T-cell (primary cell): Measurements from ENCODE around the gene PALD1. TPM values are rescaled to one million over a fixed set of nuclear protein-coding genes. Genes with fewer than 3 reads are reported as not detected.
A peak's percentile ranks its signal among the peaks of the same experiment; 100 is the strongest.

Experiments used
- ATAC-seq, 4 experiments: fragments of 200-7000 bp in 3 of 4; fragments of 150-1000 bp in 1 of 4; cut with Tn5 transposase; replicated peaks in 1 of 4; 1 replicate in 3 of 4; 2 replicates in 1 of 4; pipeline ENCODE4 v1.10.0; 2021; ENCODE audit warnings: moderate library complexity in 3 of 4, mild to moderate bottlenecking in 2 of 4, moderate number of reproducible peaks in 1 of 4
- CTCF ChIA-PET, 2 donors: fragments of 300-600 bp; sonication (Branson Sonifier 250); formaldehyde crosslinking; loops; one replicate each; lab custom pipeline; 2022; ENCODE audit warnings: antibody characterized with exemption in 2 of 2; lab: Charles Lee
- POLR2A ChIA-PET, 2 donors: fragments of 300-600 bp; sonication (Branson Sonifier 250); formaldehyde crosslinking; loops; one replicate each; lab custom pipeline; 2022; ENCODE audit warnings: antibody characterized with exemption in 2 of 2; lab: Charles Lee
- DNase-seq, 35 experiments: peaks; one replicate each; pipeline versions ENCODE4 v3.0.0 to v3.0.0-alpha.2; 2013 to 2023
- H3K27ac ChIP-seq: one replicate; pipeline ENCODE4 v1.5.1; 2013; ENCODE audit warnings: low read length
- H3K27me3 ChIP-seq, 2 experiments: replicated peaks in 1 of 2; 1 replicate in 1 of 2; 2 replicates in 1 of 2; pipeline versions ENCODE4 v1.6.1 to v1.7.0; 2013; ENCODE audit warnings: low read length in 1 of 2, mixed read lengths in 1 of 2; ENCODE audit not compliant: control insufficient read depth in 2 of 2, insufficient read depth in 2 of 2; ENCODE audit errors: extremely low read depth in 1 of 2
- H3K36me3 ChIP-seq, 2 donors: 1 replicate in 1 of 2; 2 replicates in 1 of 2; pipeline versions ENCODE4 v1.6.1 to v1.7.0; 2013; ENCODE audit warnings: low read length in 1 of 2; ENCODE audit not compliant: control insufficient read depth in 2 of 2, insufficient read depth in 1 of 2; ENCODE audit errors: extremely low read depth in 1 of 2
- H3K4me1 ChIP-seq, 2 experiments: 1 replicate in 1 of 2; 2 replicates in 1 of 2; pipeline versions ENCODE4 v1.6.1 to v1.7.0; 2013; ENCODE audit warnings: low read length in 2 of 2, mixed read lengths in 1 of 2; ENCODE audit not compliant: insufficient read depth in 2 of 2, control insufficient read depth in 1 of 2; ENCODE audit errors: extremely low read depth in 1 of 2
- H3K4me3 ChIP-seq, 2 donors: 1 replicate in 1 of 2; 2 replicates in 1 of 2; pipeline versions ENCODE4 v1.5.1 to v1.7.0; 2013; ENCODE audit warnings: mild to moderate bottlenecking in 2 of 2, low read length in 1 of 2, moderate library complexity in 1 of 2; ENCODE audit not compliant: control insufficient read depth in 1 of 2; ENCODE audit errors: extremely low read depth in 1 of 2
- H3K9me3 ChIP-seq: 2 replicates; pipeline ENCODE4 v1.7.0; 2013
- H3K27ac Mint-ChIP-seq, 2 donors: one replicate each; pipeline ENCODE4 v1.8.0; 2020 to 2021; ENCODE audit warnings: mild to moderate bottlenecking in 2 of 2, mixed read lengths in 2 of 2
- H3K27me3 Mint-ChIP-seq, 2 donors: one replicate each; pipeline ENCODE4 v1.8.0; 2021 to 2022; ENCODE audit warnings: mixed read lengths in 2 of 2
- H3K36me3 Mint-ChIP-seq: one replicate; pipeline ENCODE4 v1.8.0; 2021; ENCODE audit warnings: mixed read lengths
- H3K4me1 Mint-ChIP-seq, 3 donors: one replicate each; pipeline ENCODE4 v1.8.0; 2020 to 2022; ENCODE audit warnings: mixed read lengths in 3 of 3, mild to moderate bottlenecking in 1 of 3
- H3K4me3 Mint-ChIP-seq, 3 donors: one replicate each; pipeline ENCODE4 v1.8.0; 2020 to 2022; ENCODE audit warnings: mild to moderate bottlenecking in 3 of 3, mixed read lengths in 3 of 3, moderate library complexity in 3 of 3
- H3K9me3 Mint-ChIP-seq, 3 donors: one replicate each; pipeline ENCODE4 v1.8.0; 2020 to 2022; ENCODE audit warnings: mixed read lengths in 3 of 3
- WGBS: methylation state at CpG from one replicate; pipeline ENCODE4 v1.1.5; 2013; ENCODE audit warnings: missing lambda C conversion rate; ENCODE audit not compliant: insufficient coverage; 5-methylcytosine and 5-hydroxymethylcytosine counted together
- total RNA-seq, 35 experiments: library from RNA in 6 of 35; stranded (reverse) in 6 of 35; fragments of 120-200 nt in 1 of 35; gene quantifications; one replicate each; pipeline versions ENCODE4 v1.2.1 to v1.2.4 and lab custom pipeline; 2013 to 2026

Gene PALD1
- total RNA-seq, 5 donors from 2014 or later (not counting 1 experiment from before 2014, with no cell fraction given): 0.10 to 0.38 (median 0.13) TPM

DNA sequence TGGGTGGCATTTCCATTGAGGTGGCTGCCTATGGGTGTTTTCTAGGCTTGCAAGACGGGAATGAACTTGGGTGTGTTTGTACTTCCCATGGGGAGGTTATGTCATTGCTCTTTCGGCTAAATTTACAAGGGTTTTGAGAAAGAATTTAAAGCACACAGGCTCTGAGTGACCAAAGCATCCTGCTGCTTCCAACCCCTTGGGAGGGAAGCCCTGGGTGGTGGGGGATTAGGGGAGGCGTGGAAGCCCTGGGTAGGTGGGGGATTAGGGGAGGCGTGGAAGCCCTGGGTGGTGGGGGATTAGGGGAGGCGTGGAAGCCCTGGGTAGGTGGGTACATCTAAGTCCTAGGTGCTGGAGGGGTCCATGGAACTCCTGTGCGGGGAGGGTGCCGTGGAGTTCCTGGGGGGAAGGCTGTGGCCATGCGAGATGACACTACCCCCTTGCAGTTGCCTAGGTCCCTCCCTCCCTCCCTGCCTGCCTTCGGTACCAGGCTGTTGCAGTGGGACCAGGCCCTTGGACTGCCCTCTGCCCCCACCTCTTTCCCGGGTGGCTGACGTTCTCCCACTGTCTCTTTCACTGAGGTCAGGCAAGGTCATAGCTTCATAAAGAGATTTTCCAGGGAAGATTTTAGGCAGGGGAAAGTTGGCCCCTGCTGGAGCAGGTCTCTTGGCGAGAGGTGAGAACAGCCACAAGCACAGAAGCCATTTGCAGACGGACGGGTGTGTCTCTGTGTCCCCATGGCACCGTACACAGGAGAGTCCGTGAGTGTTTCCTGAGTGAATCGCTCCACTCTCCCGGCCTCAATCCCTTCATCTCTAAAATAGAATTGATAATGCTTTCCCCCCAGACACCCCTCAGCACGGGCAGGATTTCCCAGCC lies 104.5 kb downstream of the PALD1 start:
- peaks cover 6 to 19% of the 10 kb centered on the region in 2 experiments for H3K4me1 ChIP-seq
- no peaks in the 10 kb centered on the region for H3K36me3 ChIP-seq
- no peaks in the 10 kb centered on the region for H3K9me3 ChIP-seq
- Mint-ChIP-seq H3K4me1 (peaks cover 21 to 26% (median 23%) of the 10 kb centered on the region in 3 donors), H3K9me3 (no peaks in the 10 kb centered on the region), H3K27ac (no peak overlapping the region), H3K36me3 (no peaks in the 10 kb centered on the region), H3K27me3 (peaks cover 0 to 4% of the 10 kb centered on the region in 2 donors), H3K4me3 (no peak overlapping the region)
- 97% methylated on average over 9 of the region's 19 CpGs for WGBS
- ChIA-PET POLR2A (no interaction called here), CTCF (interaction anchor here (0.6 to 0.9 kb wide), 2 partner anchors 24 to 161 kb away, joined by 3 to 4 read pairs; no protein-coding TSS in a partner anchor)
- H3K4me3 ChIP-seq: no peak overlapping the region
- DNase-seq (peak in 1 of 35 experiments; percentile 1), ATAC-seq (no peak)
- H3K27me3 ChIP-seq: no peaks in the 10 kb centered on the region
- H3K27ac ChIP-seq: no peak overlapping the region

- Mint-ChIP-seq H3K36me3 (no peaks in the 10 kb centered on the region), H3K4me1 (peaks cover 15 to 20% (median 17%) of the 10 kb centered on the region in 3 donors), H3K27me3 (peaks cover 0 to 5% of the 10 kb centered on the region in 2 donors), H3K27ac (no peak overlapping the region), H3K9me3 (no peaks in the 10 kb centered on the region), H3K4me3 (no peak overlapping the region)
- WGBS: 100% methylated on average over 1 of the region's 2 CpGs
- DNase-seq (peak in 1 of 35 experiments; percentile 0), ATAC-seq (no peak)
- Histone ChIP-seq H3K27me3 (no peaks in the 10 kb centered on the region), H3K9me3 (no peaks in the 10 kb centered on the region), H3K4me3 (no peak overlapping the region), H3K4me1 (peaks cover 3 to 14% of the 10 kb centered on the region in 2 experiments), H3K36me3 (no peaks in the 10 kb centered on the region), H3K27ac (no peak overlapping the region)
- CTCF ChIA-PET: interaction anchor here in 1 of 2 donors (0.9 kb wide), 1 partner anchor 160 kb away, joined by 4 read pairs; no protein-coding TSS in a partner anchor
- POLR2A ChIA-PET: no interaction called here
These were observed 105.1 kb downstream of the PALD1 start for GRCh38 chr10:70583669-70584037.

DNA sequence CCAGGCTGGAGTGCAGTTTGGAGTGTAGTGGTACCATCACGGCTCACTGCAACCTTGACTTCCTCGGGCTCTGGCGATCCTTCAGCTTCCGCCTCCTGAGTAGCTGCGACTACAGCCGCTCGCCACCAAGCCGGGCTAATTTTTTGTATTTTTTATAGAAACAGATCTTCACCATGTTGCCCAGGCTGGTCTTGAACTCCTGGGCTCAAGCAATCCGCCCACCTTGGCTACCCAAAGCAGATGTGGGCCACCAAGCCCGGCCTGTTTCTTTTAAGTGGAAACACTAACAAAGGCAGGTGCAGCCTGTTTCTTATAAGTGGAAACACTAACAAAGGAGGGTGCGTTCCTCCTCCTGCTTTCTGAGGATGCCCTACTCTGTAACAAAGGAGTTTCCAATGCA lies 105.8 kb downstream of the PALD1 start:
- Histone ChIP-seq H3K4me3 (no peak overlapping the region), H3K9me3 (no peaks in the 10 kb centered on the region), H3K27me3 (no peaks in the 10 kb centered on the region), H3K27ac (no peak overlapping the region), H3K4me1 (peaks cover 0 to 11% of the 10 kb centered on the region in 2 experiments), H3K36me3 (no peaks in the 10 kb centered on the region)
- Mint-ChIP-seq H3K9me3 (no peaks in the 10 kb centered on the region), H3K4me1 (peaks cover 8 to 13% (median 10%) of the 10 kb centered on the region in 3 donors), H3K27ac (no peak overlapping the region), H3K36me3 (no peaks in the 10 kb centered on the region), H3K27me3 (peaks cover 0 to 5% of the 10 kb centered on the region in 2 donors), H3K4me3 (no peak overlapping the region)
- ChIA-PET CTCF (interaction anchor here in 1 of 2 donors (0.6 kb wide), 1 partner anchor 125 kb away, joined by 4 read pairs; no protein-coding TSS in a partner anchor), POLR2A (no interaction called here)
- 89% methylated on average over 10 of the region's 11 CpGs for WGBS
- DNase-seq: no peak
- no peak for ATAC-seq

DNA sequence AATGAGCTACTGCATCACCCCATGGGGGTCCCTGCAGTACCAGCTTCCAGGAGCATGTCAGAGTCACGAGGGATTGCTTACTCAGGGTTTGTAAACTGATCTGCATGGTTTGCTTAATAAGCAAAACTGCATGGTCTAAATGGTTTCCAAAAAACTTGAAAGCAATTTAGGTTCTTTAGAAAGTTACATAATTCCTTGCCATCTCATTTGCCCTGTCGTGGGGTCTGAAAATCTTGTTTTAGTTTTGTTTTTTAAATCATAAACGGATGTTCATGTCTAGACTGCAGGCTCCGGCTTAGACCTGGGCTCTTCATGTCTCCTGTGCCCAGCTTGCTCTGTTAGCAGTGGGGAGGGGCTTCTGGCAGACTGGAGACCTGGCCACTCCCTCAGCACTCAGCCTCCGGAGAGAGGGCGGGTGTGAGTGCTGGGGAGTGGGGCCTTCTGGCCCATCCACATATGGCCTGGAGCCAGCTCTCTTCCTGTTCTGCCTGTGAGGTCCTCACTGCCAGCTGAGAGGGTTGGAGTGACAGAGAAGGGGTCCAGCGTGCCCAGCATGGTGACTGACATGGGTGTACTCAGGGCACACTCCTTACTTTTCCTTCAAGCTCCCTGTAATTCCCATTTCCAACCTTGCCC lies 106.5 kb downstream of the PALD1 start:
- H3K27me3 Mint-ChIP-seq: peaks cover 0 to 5% of the 10 kb centered on the region in 2 donors
- no peaks in the 10 kb centered on the region for H3K36me3 Mint-ChIP-seq
- peaks cover 0 to 5% of the 10 kb centered on the region in 2 experiments for H3K4me1 ChIP-seq
- no peak overlapping the region for H3K27ac ChIP-seq
- no peaks in the 10 kb centered on the region for H3K27me3 ChIP-seq
- CTCF ChIA-PET: interaction anchor here in 1 of 2 donors (0.6 to 1.2 kb wide), 2 partner anchors 26 to 126 kb away, joined by 3 to 4 read pairs; no protein-coding TSS in a partner anchor
- peaks cover 1 to 6% (median 3%) of the 10 kb centered on the region in 3 donors for H3K4me1 Mint-ChIP-seq
- H3K36me3 ChIP-seq: no peaks in the 10 kb centered on the region
- H3K4me3 ChIP-seq: no peak overlapping the region
- POLR2A ChIA-PET: no interaction called here
- ATAC-seq: peak in 3 of 4 experiments; percentile 23 to 81 (median 52)
- peak in 1 of 35 experiments; percentile 14 for DNase-seq
- no peak overlapping the region for H3K4me3 Mint-ChIP-seq
- no peak overlapping the region for H3K27ac Mint-ChIP-seq
- H3K9me3 Mint-ChIP-seq: no peaks in the 10 kb centered on the region
- H3K9me3 ChIP-seq: no peaks in the 10 kb centered on the region
- 80% methylated on average over 2 of the region's 7 CpGs for WGBS

DNA sequence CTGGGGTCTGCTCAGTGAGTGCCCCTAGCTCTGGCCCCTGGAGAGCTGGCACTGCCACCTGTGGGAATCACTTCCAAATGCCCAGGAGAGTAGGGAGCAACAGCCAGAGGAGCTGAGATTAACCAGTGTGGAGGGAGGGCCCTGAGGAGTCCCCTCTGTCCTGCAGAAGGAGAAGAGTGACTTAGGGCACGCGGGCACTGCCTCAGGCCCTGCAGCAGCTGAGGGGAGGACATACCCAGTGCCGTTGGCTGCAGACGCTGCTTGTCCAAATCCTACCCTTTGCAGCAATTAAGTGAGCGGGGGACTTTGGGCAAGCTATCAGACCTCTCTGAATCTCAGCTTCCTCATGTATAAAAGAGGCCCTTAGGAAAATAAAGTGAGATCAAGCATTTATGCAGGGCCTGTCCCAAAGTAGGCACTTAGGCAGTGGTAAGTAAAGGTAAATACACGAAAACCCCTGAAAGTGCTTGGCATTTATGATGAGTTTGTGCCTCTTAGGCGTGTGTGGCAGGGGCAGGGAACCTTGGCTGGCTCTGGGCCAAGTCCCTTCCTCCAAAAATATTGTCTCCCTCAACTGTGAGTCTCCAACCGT lies 107.1 kb downstream of the PALD1 start:
- 96% methylated on average over 3 of the region's 8 CpGs for WGBS
- Histone ChIP-seq H3K9me3 (no peaks in the 10 kb centered on the region), H3K4me3 (no peak overlapping the region), H3K27me3 (no peaks in the 10 kb centered on the region), H3K4me1 (peaks cover 0 to 5% of the 10 kb centered on the region in 2 experiments), H3K36me3 (no peaks in the 10 kb centered on the region), H3K27ac (no peak overlapping the region)
- H3K36me3 Mint-ChIP-seq: no peaks in the 10 kb centered on the region
- ChIA-PET CTCF (interaction anchor here in 1 of 2 donors (1.2 kb wide), 1 partner anchor 27 kb away, joined by 3 read pairs; no protein-coding TSS in a partner anchor), POLR2A (no interaction called here)
- no peaks in the 10 kb centered on the region for H3K9me3 Mint-ChIP-seq
- ATAC-seq (no peak), DNase-seq (no peak)
- peaks cover 0 to 5% of the 10 kb centered on the region in 2 donors for H3K27me3 Mint-ChIP-seq
- H3K27ac Mint-ChIP-seq: no peak overlapping the region
- no peak overlapping the region for H3K4me3 Mint-ChIP-seq
- H3K4me1 Mint-ChIP-seq: peaks cover 0 to 3% (median 0%) of the 10 kb centered on the region in 3 donors
